Measurements from ENCODE around the gene ALDH7A1.
"Not testable (repeated sequence)": the region's sequence is repeated elsewhere in the genome, so short reads cannot be mapped to it uniquely, and the experiment has no call there.

The ALDH7A1 gene

DNA sequence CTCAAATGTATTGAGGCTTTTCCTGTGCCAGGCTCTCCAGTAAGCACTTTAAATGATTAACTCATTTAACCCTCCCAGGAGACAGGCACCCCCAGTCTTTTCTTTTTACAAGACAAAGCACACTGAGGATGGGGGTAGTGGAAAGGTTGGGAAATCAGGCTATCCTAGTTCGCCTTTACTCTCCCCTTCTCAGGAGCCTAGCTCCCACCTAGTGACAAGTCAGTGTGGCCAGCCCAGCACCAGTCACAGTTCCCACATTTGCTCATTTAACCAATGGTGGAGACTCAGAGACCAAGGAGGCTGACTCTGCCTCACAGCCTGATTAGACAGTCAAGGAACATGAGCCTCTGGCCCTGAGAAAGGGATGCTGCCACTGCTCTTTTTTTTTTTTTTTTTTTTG, 3.5 kb downstream of the ALDH7A1 start:
- no peak for DNase-seq

DNA sequence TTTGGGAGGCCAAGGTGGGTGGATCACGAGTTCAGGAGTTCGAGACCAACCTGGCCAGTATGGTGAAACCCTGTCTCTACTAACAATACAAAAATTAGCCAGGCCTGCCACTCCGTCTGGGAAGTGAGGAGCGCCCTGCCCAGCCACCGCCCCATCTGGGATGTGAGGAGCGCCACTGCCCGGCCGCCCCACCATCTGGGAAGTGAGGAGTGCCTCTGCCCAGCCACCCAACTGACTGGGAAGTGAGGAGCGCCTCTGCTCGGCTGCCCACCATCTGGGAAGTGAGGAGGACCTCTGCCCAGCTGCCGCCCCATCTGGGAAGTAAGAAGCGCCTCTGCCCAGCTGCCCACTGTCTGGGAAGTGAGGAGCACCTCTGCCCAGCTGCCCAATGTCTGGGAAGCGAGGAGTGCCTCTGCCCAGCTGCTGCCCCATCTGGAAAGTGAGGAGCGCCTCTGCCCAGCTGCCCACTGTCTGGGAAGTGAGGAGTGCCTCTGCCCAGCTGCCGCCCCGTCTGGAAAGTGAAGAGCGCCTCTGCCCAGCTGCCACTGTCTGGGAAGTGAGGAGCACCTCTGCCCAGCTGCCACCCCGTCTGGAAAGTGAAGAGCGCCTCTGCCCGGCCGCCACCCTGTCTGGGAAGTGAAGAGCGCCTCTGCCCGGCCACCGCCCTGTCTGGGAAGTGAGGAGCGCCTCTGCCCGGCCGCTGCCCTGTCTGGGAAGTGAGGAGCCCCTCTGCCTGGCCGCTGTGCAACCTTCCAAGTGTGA, 5.3 kb downstream of the ALDH7A1 start:
- no peak for DNase-seq

DNA sequence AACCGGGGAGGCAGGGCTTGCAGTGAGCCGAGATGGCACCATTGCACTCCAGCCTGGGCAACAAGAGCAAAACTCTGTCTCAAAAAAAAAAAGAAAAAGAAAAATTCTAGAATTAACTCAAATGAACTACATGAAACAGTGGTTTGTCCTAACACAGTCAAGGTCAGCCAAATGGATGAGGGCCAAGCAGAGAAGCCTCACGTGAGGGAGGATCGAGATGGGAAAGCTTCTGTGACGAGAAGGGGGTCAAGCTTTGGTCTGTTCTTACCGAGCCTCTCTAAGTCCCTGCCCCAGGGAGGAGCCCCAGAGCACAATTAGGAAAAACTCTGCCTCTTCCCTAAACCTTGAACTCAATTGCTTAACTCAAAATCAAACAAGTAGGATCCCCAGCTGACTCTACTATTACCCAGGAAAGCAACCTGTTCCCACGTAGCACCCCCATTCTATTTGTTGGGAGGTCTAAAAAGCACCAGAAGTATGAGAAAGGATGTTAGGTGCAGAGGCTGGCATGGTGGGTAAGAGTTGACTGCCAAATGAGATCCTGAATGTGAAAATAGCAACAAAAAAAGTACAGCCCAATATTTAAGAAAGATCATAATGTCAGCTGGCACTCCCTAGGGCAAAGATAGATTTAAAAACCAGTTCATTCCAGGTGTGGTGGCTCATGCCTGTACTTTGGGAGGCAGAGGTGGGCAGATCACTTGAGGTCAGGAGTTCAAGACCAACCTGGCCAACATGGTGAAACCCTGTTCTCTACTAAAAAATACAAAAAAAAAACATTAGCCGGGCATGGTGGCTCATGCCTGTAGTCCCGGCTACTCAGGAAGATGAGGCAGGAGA, 7.2 kb downstream of the ALDH7A1 start:
- DNase-seq = no peak

DNA sequence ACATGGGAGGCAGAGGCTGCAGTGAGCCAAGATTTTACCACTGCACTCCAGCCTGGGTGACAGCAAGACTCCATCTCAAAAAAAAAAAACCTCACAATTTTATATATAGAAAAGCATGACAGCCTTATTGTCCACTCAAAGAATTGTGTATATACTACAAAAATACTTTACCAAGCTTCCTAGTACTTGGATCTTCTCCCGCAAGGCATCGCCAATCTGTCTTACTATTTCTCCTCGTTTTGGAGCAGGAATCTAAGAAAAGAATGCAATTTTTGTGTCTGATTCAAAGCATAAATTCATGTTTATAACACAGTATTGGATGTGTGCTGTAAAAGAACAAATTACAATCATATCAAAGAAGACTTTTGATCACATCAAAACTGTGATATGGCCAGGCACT, 11.3 kb downstream of the ALDH7A1 start:
- DNase-seq = no peak

DNA sequence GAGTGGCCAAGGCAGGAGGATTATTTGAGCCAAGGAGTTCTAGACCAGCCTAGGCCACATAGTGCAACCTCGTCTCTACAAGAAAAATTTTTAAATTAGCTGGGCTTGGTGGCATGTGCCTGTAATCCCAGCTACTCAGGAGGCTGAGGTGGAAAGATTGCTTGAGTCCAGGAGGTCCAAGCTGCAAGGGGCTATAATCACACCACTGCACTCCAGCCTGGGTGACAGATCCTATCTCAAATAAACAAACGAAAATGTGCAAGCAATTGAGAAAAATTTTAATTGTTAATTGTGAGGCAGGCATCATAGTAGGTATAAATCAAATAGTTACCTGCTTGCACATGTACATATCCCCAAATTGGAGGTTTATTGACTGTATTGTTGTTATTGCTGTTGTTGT, 15.3 kb downstream of the ALDH7A1 start:
- no peak for DNase-seq

DNA sequence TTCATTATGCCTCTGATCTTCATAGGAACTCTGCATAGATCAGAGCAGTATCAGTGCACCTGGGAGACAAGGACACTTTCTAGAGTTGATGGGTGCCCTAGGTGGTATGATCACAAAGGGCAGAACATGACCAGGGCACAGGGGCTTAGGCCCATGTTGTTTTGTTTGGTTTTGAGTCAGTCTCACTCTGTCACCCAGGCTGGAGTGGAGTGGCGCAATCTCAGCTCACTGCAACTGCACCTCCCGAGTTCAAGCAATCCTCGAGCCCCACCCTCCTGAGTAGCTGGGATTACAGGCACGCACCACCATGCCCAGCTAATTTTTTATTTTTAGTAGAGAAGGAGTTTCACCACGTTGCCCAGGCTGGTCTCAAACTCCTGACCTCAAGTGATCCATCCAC, 17.6 kb downstream of the ALDH7A1 start:
- DNase-seq = no peak

DNA sequence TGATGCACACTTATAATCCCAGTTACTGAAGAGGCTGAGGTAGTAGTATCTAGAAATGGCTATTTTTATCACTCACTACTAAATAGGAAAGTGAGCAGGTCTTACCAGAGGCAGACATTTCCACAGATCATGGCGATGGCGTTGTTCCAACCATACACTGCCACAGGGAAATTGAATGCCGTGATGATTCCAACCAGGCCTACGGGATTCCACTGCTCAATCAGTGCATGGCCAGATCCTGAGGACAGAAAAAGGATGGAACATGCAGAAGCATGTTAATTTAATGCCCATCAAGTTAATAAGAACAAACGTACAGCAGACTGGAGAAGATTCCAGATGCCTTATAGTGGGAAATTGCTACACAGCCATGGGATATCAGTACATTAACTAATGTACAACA, 18.0 kb downstream of the ALDH7A1 start:
- DNase-seq = no peak

DNA sequence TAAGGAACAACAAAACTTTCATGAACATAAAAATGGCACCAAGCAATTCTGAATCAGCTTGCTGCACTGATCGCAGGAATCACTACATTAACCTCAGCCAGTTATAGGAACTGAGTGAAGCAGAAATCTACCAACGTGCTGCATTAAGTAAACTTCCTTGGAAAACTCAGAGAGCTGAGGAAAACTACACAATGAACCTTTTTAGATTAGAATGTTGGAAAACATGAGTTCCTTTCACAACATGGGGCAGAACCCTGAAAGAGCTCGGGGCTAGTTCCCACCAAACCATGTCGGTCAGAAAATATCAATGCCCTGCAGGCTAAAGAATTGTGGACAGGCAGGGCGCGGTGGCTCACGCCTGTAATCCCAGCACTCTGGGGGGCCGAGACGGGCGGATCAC, 19.4 kb downstream of the ALDH7A1 start:
- no peak for DNase-seq

DNA sequence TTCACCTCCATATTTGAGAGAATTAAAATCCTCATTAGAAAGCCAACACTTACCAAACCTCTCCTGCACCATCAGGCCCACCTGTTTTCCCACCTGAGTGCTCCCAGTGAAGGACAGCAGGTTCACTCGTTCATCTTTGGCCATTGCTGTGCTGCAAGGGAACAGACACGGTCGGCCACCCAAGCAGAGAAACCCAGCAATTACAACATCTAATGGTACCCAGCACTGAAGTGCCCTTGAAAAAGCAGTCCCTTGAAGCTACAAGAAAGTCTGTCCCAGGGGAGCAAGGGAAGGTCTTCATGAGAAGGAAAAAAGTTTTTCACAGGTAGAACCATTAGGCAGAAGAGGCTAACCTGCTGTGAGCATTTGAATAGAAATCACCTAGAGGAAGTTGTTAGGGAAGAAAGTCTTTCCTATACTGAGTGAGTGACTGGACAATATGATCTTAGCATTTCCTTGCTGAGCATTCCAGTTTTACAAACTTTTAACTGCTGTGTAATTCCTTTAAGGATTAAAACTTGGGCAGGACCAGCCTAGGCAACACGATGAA, 26.7 kb downstream of the ALDH7A1 start:
- DNase-seq = no peak

DNA sequence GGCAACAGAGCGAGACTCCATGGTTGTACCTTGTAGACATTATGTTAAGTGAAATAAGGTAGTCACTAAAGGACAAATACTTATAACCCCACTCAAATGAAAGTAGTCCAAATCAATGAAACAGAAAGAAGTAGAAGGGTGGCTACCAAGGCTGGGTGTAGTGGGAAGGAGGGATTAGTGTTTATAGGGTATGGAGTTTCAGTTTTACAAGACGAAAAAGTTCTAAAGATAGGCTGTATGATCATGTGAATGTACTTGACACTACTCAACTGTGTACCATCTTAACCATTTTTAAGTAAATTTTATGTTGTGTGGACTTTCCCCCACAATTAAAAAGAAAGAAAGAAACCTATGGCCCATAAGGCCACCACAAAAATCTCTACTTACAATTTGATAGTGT, 32.2 kb downstream of the ALDH7A1 start:
- DNase-seq = no peak

DNA sequence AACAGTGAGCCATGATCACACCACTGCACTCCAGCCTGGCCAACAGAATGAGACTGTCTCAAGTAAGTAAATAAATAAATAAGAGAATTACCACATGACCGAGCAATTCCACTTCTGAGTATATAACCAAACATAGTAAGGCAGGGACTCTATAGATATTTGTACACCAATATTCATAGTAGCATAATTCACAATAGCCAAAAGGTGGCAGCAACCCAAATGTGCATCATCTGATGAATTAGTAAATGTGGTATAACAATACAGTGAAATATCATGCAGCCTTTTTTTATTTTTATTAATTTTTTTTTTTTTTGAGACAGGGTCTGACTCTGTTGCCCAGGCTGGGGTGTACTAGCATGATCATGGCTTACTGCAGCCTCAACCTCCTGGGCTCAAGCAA, 33.1 kb downstream of the ALDH7A1 start:
- DNase-seq = no peak

DNA sequence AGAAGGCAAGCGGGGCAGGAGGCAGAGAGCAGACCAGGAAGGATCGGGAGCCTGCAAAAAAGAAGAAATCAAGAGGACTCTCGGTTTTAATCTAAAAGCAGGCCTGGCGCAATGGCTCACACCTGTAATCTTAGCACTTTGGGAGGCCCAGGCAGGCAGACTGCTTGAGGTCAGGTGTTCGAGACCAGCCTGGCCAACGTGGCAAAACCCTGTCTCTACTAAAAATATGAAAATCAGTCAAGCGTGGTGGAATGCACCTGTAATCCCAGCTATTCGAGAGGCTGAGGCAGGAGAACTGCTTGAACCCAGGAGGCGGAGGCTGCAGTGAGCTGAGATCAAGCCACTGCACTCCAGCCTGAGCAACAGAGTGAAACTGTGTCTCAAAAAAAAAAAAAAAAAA, 39.9 kb downstream of the ALDH7A1 start:
- DNase-seq = not testable (repeated sequence)

DNA sequence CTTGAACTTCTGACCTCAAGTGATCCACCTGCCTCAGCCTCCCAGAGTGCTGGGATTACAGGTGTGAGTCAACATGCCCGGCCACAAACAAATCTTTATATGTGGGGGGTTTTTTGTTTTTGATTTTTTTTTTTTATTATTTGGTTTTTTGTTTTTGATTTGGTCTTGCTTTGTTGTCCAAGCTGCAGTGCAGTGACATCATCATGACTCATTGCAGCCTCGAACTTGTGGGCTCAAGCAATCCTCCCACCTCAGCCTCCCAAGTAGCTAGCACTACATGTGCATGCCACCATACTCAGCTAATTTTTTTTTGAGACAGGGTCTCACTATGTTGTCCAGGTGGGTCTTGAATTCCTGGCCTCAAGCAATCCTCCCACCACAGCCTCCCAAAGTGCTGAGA, 42.4 kb downstream of the ALDH7A1 start:
- no peak for DNase-seq

DNA sequence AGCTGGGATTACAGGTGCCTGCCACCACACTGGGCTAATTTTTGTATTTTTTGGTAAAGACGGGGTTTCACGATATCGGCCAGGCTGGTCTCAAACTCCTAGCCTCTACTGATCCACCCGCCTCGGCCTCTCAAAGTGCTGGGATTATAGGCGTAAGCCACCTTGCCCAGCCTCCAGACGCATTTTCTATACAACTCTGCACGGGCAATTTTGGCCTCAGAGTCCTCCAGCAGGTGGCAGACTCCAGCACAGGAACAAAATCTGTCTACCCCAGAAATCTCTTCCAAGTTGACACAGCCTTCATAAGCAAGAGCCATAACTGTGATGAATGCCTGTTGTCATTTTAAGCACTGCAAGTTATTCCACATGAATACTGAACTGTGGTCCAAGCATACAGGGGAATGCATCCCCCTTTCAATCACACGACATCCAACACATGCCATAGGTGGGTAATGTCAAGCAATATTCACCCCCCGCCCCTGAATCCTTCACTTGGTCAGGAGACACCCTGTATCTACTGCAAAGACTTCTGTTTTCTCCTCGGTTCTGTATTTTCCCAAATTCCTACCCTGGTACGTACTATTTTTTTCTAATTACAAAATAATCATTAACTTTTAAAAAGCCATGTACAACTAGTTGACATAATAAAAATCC, 50.8 kb downstream of the ALDH7A1 start:
- no peak for DNase-seq

DNA sequence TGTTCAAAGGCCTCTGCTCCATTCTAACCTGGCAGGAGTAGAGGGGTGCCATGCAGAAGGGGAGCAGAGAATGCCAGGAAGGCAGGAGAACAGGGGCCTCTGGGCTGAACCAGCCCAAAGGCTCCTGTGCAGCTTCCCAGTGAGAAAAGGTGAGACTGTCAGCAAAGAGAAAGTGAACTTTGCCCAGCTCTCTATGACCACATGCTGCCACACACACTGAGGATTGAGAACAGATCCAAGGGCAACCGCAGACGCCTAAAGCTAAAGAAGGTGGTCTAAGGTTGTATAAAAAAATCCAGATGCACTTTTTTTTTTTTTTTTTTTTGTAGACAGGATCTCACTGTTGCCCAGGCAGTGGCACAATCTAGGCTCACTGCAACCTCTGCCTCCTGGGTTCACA, 51.4 kb downstream of the ALDH7A1 start:
- no peak for DNase-seq

DNA sequence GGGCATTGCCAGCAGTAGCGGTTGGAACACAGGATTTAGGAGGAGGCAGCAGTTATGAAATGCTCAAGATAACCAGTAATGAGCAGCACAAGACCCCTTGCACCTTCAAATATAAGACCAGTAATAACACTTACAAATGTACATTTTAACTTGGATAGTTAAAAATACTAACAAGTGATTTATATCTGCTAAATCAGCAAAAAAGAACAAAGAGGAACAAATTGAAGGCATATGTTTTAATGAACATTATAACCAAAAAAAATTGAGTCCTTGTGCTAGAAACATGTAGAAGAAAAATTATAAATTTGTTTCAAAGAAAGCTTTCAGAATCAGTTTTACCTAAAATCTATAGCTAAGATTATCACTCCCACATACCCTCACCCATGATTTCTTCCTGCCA, 52.0 kb downstream of the ALDH7A1 start:
- no peak for DNase-seq

DNA sequence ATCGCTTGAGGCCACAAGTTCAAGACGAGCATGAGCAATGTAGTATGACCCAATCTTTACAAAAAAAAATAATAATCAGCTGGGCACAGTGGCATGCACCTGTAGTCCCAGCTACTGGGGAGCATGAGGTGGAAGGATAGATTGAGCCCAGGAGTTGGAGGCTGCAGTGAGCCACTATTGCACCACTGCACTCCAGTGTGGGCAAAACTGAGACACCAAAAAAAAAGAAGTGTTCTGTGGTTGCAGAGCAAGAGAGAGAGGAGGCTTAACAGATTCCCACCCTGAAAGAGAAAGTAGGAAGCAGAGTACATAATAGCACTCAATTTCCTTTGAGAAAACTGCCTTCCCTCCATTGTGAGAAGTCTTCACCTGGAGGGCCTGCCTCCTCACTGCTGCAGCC, 52.6 kb downstream of the ALDH7A1 start:
- no peak for DNase-seq

DNA sequence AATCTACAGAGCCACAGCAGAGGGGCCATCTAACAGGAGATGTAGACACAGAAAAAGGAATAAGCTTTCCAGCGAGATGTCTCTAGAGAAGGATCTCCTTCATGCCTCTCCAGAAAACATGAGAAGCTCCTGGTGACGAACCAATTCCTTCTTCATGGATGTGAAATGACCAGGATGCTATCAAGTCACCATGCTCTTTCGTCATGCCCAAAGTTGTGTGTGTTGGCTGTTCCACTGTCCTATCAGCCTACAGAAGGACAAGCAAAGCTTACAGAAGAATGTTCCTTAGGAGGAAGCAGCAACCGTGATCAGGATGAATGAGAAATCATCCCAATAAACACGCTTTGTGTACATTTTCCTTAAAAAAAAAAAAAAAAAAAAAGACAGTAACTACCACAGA, 54.4 kb downstream of the ALDH7A1 start:
- no peak for DNase-seq

DNA sequence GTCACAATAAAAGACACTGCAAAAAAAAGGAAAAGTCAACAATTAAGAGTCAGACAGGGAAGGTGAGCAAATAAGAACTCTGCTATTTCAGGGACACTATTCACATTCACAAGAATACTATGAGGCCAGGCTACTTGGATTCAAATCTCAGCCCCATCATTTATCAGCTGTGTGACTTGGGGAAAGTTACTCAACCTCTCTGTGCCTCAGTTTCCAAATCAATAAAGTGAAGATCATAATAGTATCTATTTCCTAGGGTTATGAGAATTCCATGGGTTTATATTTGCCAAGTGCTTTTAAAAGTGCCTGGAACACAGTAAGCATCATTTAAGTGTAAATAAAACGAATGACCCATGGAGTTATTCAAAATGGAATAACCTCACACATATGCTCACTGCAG, 56.4 kb downstream of the ALDH7A1 start:
- no peak for DNase-seq

DNA sequence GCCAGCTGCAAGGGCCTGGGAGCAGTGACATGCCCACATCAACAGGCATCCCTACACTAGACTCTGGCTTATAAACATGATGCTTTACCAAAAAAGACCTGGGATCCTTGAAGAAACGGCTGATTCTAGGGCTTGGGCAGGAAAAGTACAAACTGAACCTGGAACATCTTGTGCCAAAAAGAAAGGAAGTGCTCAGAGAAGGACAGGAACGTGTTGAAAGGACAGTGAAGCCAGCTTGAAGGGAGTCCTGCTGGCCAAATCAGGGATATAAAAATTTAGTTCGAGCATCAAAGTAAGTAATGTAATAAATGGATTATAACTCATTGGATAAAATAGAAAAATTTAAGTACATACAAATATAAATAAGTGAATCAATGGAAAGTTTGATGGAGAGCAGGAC, 58.1 kb downstream of the ALDH7A1 start:
- no peak for DNase-seq

DNA sequence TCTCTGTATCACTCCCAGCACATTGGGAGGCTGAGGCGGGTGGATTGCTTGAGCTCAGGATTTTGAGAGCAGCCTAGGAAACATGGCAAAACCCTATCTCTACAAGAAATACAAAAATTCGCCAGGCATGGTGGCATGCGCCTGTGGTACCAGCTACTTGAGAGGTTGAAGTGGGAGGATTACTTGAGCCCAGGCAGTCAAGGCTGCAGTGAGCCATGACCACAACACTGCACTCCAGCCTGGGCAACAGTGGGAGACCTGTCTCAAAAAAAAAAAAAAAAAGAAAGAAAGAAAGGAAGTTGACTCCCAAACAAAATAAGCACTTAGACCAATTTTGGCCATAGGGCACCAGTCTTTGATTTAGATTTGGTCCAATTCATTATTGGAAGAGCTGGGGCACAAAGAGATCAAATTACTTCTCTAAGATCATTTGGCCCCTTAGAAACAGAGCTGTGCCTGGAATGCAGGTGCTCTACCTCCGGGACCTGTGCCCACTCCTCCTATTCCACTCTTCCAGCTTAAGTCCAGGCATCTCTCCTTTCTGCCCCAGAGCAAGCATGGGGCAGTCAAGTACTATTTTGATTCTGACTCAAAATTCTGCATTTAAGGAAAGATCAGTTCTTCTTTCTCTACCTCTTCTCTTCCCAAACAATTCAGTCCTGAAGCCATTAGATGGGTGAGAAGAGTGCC, 59.0 kb downstream of the ALDH7A1 start:
- DNase-seq = no peak

DNA sequence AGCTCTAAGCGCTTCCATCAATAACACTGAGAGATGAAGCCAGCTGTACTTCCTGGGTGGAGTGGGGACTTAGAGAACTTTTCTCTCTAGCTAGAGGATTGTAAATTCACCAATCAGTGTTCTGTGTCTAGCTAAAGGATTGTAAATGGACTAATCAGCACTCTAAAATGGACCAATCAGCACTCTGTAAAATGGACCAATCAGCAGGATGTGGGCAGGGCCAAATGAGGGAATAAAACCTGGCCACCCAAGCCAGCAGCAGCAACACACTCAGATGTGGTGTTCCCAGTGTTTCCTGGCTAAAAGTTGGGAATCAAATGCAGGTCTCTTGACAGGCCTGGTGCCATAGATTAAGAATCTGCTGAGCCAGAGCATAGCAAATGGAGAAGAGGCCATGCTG, 60.5 kb downstream of the ALDH7A1 start:
- no peak for DNase-seq

DNA sequence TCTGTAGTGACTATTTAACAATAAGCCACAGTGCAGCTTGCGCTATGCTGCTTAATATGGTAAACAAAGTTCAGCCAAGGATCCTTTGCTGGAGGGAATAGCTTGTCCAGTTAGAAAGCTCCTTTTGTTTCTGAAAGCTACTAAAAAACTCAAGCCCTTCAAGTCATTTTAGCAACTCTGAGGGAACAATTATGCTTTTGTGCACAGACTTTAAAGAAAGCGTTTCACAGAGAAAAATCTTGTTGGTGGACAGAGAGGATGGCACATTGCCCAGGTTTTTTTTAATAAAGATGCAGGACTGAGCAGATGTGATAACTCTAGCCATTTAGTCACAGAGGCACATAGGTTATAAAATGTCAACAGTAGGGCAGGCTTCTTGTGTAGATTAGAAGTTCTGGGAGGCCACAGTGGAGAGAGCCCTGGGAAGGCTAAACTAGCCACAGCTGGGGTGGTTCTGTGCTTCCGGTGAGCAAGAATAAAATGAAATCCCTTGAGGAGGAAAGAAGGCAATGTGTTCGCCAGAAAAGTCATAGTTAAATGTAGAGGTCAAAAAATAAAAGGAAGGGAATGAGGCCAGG, 63.4 kb downstream of the ALDH7A1 start:
- DNase-seq = no peak

All from effector CD4-positive, alpha-beta T cell (primary cell).